ENCODE measurements around the gene ESPL1. TPM values are rescaled to one million over a fixed set of nuclear protein-coding genes. Genes with fewer than 3 reads are reported as not detected.

The ESPL1 gene
- total and polyA plus RNA-seq, 2 of the 13 experiments (the other 11 are each of a cell fraction or from before 2014, with no cell fraction given) = 5.8 to 11.5 TPM

DNA sequence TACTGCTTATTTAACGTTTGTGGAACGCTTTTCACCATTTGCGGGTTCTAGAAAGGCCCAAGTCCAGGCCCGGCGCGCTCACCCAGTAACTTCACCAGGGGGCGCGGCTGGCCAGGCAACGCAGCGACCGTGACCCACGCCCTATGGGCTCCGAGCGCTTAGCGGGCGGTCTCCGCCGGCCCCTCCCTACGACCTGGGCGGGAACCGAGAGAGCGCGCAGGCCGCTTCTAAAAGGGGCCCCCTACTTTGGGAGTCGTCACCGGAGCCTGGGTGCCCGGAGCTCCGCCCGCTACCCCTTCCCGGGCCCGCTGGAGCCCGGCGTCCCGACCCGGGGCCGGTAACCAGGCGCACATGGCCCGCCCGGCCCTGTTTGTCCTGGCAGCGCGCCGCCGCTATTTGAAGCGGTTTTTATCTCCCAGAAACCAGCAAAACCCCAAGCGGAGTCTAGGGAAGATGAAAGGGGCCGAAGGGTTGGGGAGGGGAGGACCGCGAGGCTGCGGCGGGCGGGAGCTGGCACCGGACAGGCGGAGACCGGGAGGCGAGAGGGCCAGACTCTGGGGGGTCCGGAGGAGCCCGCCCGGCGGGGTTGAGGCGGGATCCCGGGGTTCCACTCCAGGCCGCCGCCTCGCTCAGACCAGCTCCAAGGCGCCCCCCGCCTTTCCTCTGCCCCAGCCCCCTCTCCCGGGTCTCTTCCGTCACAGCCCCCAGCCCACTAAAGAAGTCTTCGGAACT lies 56.8 kb downstream of the ESPL1 start (continued):
- TF ChIP-seq ZNF609 (CRISPR knock-in tag; IDR thresholded peaks at IDR 0.05; ENCODE audit: borderline replicate concordance) = peak; percentile 39; the same call in 1 of the 2 replicates
- TF ChIP-seq ZNF501 (CRISPR knock-in tag; IDR thresholded peaks at IDR 0.05) = peak; percentile 95
- TF ChIP-seq, protein P1, sequence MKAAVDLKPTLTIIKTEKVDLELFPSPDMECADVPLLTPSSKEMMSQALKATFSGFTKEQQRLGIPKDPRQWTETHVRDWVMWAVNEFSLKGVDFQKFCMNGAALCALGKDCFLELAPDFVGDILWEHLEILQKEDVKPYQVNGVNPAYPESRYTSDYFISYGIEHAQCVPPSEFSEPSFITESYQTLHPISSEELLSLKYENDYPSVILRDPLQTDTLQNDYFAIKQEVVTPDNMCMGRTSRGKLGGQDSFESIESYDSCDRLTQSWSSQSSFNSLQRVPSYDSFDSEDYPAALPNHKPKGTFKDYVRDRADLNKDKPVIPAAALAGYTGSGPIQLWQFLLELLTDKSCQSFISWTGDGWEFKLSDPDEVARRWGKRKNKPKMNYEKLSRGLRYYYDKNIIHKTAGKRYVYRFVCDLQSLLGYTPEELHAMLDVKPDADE (CRISPR knock-in tag; IDR thresholded peaks at IDR 0.05) = no peak
- TF ChIP-seq CCDC6 (CRISPR knock-in tag; IDR thresholded peaks at IDR 0.05) = peak; percentile 47; the same call in 1 of the 2 replicates
- TF ChIP-seq ZNF724P (CRISPR knock-in tag; IDR thresholded peaks at IDR 0.05; ENCODE audit: borderline replicate concordance) = peak; percentile 49; the same call in 1 of the 2 replicates
- TF ChIP-seq JUND (CRISPR knock-in tag; IDR thresholded peaks at IDR 0.05) = 0 out of 2 replicates have a peak, but pooled peaks have one; percentile 28
- peak; percentile 53 for TF ChIP-seq RXRA (CRISPR knock-in tag; IDR thresholded peaks at IDR 0.05)
- peak; percentile 55; the same call in 1 of the 2 replicates for TF ChIP-seq ZNF598 (CRISPR knock-in tag; IDR thresholded peaks at IDR 0.05; ENCODE audit: borderline replicate concordance)
- 0 out of 2 replicates have a peak, but pooled peaks have one; percentile 19 for TF ChIP-seq MED13 (CRISPR knock-in tag; IDR thresholded peaks at IDR 0.05)
- TF ChIP-seq GABPA (IDR thresholded peaks at IDR 0.05; ENCODE audit: low read depth, low read length) = no peak
- peak; percentile 55; the same call in 1 of the 2 replicates for TF ChIP-seq GABPA (CRISPR knock-in tag; IDR thresholded peaks at IDR 0.05; ENCODE audit: low read depth)
- peak; percentile 91 for TF ChIP-seq UBTF (CRISPR knock-in tag; IDR thresholded peaks at IDR 0.05)
- peak; percentile 73 for TF ChIP-seq ZNF350 (CRISPR knock-in tag; IDR thresholded peaks at IDR 0.05; ENCODE audit: borderline replicate concordance, low read depth)
- peak; percentile 25; the same call in 1 of the 2 replicates for TF ChIP-seq MTA1 (CRISPR knock-in tag; IDR thresholded peaks at IDR 0.05; ENCODE audit: borderline replicate concordance)
- TF ChIP-seq, protein P2, sequence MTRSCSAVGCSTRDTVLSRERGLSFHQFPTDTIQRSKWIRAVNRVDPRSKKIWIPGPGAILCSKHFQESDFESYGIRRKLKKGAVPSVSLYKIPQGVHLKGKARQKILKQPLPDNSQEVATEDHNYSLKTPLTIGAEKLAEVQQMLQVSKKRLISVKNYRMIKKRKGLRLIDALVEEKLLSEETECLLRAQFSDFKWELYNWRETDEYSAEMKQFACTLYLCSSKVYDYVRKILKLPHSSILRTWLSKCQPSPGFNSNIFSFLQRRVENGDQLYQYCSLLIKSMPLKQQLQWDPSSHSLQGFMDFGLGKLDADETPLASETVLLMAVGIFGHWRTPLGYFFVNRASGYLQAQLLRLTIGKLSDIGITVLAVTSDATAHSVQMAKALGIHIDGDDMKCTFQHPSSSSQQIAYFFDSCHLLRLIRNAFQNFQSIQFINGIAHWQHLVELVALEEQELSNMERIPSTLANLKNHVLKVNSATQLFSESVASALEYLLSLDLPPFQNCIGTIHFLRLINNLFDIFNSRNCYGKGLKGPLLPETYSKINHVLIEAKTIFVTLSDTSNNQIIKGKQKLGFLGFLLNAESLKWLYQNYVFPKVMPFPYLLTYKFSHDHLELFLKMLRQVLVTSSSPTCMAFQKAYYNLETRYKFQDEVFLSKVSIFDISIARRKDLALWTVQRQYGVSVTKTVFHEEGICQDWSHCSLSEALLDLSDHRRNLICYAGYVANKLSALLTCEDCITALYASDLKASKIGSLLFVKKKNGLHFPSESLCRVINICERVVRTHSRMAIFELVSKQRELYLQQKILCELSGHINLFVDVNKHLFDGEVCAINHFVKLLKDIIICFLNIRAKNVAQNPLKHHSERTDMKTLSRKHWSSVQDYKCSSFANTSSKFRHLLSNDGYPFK (CRISPR knock-in tag; IDR thresholded peaks at IDR 0.05; ENCODE audit: borderline replicate concordance) = no peak; the same call in 1 of the 2 replicates

Measured in HepG2 (cell line).